IPS-20b (cell line): ENCODE results near the gene CFAP54.

ENCODE experiments used
- H3K27ac ChIP-seq: one replicate; pipeline ENCODE4 v1.5.1; 2013; ENCODE audit warnings: low read length
- H3K27me3 ChIP-seq: 2 replicates; pipeline ENCODE4 v1.6.1; 2013; ENCODE audit warnings: mild to moderate bottlenecking, low read length, inconsistent platforms; ENCODE audit not compliant: insufficient read depth
- H3K36me3 ChIP-seq: 2 replicates; pipeline ENCODE4 v1.6.1; 2013; ENCODE audit warnings: low read depth, mild to moderate bottlenecking, inconsistent platforms, low read length, moderate library complexity; ENCODE audit not compliant: insufficient read depth
- H3K4me1 ChIP-seq: 2 replicates; pipeline ENCODE4 v1.6.1; 2013; ENCODE audit warnings: mild to moderate bottlenecking, control low read depth, inconsistent platforms, low read length, moderate library complexity; ENCODE audit not compliant: insufficient read depth
- H3K4me3 ChIP-seq: 2 replicates; pipeline ENCODE4 v1.5.1; 2013; ENCODE audit warnings: mild to moderate bottlenecking, low read length, inconsistent platforms
- H3K9ac ChIP-seq: 2 replicates; pipeline ENCODE4 v1.6.1; 2013; ENCODE audit warnings: low read depth, mild to moderate bottlenecking, inconsistent platforms, low read length, moderate library complexity
- H3K9me3 ChIP-seq: 2 replicates; pipeline ENCODE4 v1.6.1; 2013; ENCODE audit warnings: mild to moderate bottlenecking, low read depth, low read length, inconsistent platforms; ENCODE audit not compliant: insufficient read depth

The CFAP54 gene

GRCh38 chr12:96812153-96812552 is 322.8 kb downstream of the CFAP54 start:
- no peak overlapping the region for H3K9ac ChIP-seq

GRCh38 chr12:96814200-96814599 is 324.8 kb downstream of the CFAP54 start:
- H3K9ac ChIP-seq, result no peak overlapping the region
- H3K36me3 ChIP-seq, result no peaks in the 10 kb centered on the region
- no peak overlapping the region for H3K4me3 ChIP-seq
- H3K27ac ChIP-seq, result no peak overlapping the region
- 0 out of 2 replicates have a peak, but pooled peaks cover 5% of the 10 kb centered on the region for H3K9me3 ChIP-seq
- H3K27me3 ChIP-seq, result no peaks in the 10 kb centered on the region
- H3K4me1 ChIP-seq, result 0 out of 2 replicates have a peak, but pooled peaks cover 7% of the 10 kb centered on the region

More at GRCh38 chr12:96812153-96812552, 322.8 kb downstream of the CFAP54 start:
- Histone ChIP-seq H3K27ac (no peak overlapping the region), H3K4me1 (0 out of 2 replicates have a peak, but pooled peaks cover 7% of the 10 kb centered on the region), H3K36me3 (no peaks in the 10 kb centered on the region), H3K4me3 (no peak overlapping the region), H3K27me3 (no peaks in the 10 kb centered on the region), H3K9me3 (no peaks in the 10 kb centered on the region)

DNA sequence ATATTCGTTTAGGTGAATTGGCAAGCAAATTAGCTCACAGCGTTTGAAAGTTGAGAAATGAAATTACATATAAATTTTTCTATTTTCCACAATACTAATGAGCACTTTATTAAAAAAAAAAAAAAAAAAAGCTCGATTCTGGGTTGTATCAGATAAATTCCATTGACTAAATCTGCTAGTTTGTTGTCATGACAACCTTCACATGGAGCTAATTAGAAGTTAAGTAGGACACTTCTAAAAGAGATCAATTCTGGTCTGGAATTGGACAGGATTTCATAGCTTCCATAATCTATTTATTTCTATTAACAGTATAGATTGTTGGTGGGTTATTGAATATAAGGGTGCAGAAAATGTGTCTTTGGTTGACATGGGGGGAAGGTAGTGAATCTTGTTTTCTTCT is 332.2 kb downstream of the CFAP54 start:
- H3K27me3 ChIP-seq, result no peaks in the 10 kb centered on the region
- H3K4me1 ChIP-seq, result no peaks in the 10 kb centered on the region
- H3K4me3 ChIP-seq, result no peak overlapping the region
- H3K9me3 ChIP-seq, result 0 out of 2 replicates have a peak, but pooled peaks cover 6% of the 10 kb centered on the region
- H3K9ac ChIP-seq, result no peak overlapping the region
- H3K27ac ChIP-seq, result no peak overlapping the region
- H3K36me3 ChIP-seq, result no peaks in the 10 kb centered on the region

GRCh38 chr12:96822641-96823040 is 333.3 kb downstream of the CFAP54 start:
- H3K27me3 ChIP-seq, result no peaks in the 10 kb centered on the region
- H3K4me3 ChIP-seq, result no peak overlapping the region
- no peaks in the 10 kb centered on the region for H3K36me3 ChIP-seq
- H3K4me1 ChIP-seq, result no peaks in the 10 kb centered on the region
- 0 out of 2 replicates have a peak, but pooled peaks cover 6% of the 10 kb centered on the region for H3K9me3 ChIP-seq
- H3K9ac ChIP-seq, result no peak overlapping the region
- no peak overlapping the region for H3K27ac ChIP-seq

DNA sequence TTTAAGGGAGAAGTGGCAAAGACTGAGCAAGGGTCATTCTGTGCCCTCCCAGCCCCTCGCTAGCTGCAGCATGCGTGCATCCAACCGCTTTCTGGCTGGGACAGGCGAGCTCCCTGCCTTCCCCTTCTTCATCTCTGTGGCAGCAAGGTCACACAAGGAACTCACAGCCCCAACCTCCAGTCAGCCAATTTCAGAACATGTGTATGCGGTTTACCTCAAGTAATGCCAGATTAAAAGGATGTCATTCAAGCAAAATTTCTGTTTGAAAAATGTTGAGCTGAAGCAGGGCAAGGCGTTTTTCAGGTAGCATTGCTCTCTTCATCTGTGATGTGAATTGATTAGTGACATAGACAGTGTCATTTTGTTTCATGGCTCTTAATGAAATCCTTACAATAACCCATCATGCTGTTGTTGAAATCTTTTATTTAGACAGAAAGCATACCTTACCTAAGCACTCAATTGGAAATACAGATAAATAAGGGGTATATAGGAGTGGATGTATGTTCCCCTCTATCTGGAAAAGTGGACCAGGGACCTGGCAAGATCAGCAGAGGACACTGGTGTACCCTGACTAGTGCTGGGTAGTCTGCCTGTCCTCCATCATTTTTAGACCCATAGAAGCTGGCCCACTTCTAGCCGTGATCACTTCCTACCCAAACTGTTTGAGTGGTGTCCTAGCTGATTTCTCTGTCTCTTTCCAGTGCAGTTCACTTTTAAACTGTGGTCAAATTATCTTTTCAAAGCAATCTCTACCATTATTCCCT is 334.9 kb downstream of the CFAP54 start:
- Histone ChIP-seq H3K27ac (no peak overlapping the region), H3K4me1 (no peaks in the 10 kb centered on the region), H3K4me3 (no peak overlapping the region), H3K9ac (no peak overlapping the region), H3K27me3 (no peaks in the 10 kb centered on the region), H3K9me3 (0 out of 2 replicates have a peak, but pooled peaks cover under 1% of the 10 kb centered on the region), H3K36me3 (no peaks in the 10 kb centered on the region)

DNA sequence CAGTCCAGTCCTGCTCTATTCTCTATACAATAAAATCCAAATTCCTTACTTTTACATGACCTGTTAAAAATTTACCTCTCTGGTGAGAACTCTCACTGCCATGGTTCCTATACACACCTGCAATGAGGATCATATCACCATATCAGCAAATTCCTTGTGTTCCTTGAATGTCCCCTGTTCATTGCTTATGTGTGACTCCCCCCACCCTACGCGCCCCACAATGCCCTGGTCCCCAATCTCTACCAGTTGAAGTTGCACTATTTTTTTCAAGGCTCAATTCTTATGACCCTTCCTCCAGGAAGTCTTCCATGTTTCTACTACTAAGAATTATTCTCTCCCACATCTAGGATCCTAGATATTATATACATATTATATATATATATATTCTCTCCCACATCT is 335.5 kb downstream of the CFAP54 start:
- Histone ChIP-seq H3K9ac (no peak overlapping the region), H3K9me3 (no peaks in the 10 kb centered on the region), H3K27ac (no peak overlapping the region), H3K36me3 (no peaks in the 10 kb centered on the region), H3K4me1 (no peaks in the 10 kb centered on the region), H3K27me3 (no peaks in the 10 kb centered on the region), H3K4me3 (no peak overlapping the region)

DNA sequence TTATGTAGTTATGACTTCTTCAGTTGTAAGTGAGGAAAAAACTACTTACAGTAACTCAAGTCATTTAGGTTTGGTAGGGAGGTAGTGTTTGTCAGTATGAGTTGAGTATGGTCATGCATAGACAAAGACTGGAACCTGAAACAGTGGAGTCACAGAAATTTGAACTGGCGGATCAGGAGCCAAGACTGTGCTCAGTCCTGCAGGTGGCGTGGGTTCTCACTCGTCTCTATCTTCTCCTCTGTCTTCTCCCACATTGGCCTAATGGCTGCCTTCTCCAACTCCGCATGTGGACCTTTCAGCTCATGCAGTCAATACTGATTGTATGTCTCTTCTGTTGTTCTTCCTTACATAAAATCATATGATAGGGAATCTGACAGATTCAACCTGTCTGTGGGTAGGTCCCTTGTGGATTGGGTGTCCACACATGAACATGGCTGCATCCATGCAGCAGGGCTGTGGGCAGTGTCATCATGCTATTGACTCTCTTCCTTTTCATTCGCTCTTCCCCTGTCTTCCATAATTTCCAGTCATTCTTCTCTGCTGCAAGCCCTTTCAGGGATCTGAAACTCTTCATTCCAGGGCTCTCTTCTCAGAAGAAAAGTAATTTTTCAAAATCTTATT is 338.9 kb downstream of the CFAP54 start:
- no peaks in the 10 kb centered on the region for H3K4me1 ChIP-seq
- H3K36me3 ChIP-seq, result no peaks in the 10 kb centered on the region
- H3K4me3 ChIP-seq, result no peak overlapping the region
- no peaks in the 10 kb centered on the region for H3K27me3 ChIP-seq
- no peak overlapping the region for H3K9ac ChIP-seq
- no peaks in the 10 kb centered on the region for H3K9me3 ChIP-seq
- H3K27ac ChIP-seq, result no peak overlapping the region

- Histone ChIP-seq H3K9ac (no peak overlapping the region), H3K27ac (no peak overlapping the region), H3K4me3 (no peak overlapping the region), H3K36me3 (no peaks in the 10 kb centered on the region), H3K9me3 (no peaks in the 10 kb centered on the region), H3K4me1 (no peaks in the 10 kb centered on the region), H3K27me3 (no peaks in the 10 kb centered on the region)
These were observed 340.0 kb downstream of the CFAP54 start for GRCh38 chr12:96829354-96829753.

- H3K4me1 ChIP-seq, result no peaks in the 10 kb centered on the region
- no peak overlapping the region for H3K27ac ChIP-seq
- no peaks in the 10 kb centered on the region for H3K36me3 ChIP-seq
- H3K27me3 ChIP-seq, result no peaks in the 10 kb centered on the region
- H3K4me3 ChIP-seq, result no peak overlapping the region
- no peaks in the 10 kb centered on the region for H3K9me3 ChIP-seq
- H3K9ac ChIP-seq, result no peak overlapping the region
These were observed 342.0 kb downstream of the CFAP54 start for GRCh38 chr12:96831346-96831745.

DNA sequence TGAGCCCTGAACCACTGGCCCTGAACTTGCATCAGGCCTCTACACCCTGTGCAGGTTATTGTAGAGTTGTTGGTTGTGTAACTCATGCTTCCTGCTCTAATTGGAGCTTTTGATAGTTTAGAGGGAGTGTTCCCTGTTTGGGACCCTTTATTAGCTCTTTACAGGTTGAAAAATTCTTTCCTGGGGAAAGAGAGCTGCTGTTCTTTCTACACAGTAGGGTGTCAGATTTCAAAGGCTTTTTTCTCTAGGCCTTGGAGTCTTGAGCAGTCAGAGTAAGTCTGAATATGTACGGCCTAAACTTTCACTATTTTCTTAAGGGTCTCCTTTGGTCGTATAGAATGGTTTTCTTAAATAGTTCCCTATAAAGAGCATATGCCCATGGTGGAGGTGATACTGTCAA is 356.9 kb downstream of the CFAP54 start:
- H3K9ac ChIP-seq, result no peak overlapping the region
- no peaks in the 10 kb centered on the region for H3K36me3 ChIP-seq
- peak overlapping the region; percentile 31 for H3K4me3 ChIP-seq
- peaks cover 9% of the 10 kb centered on the region; the same call in 1 of the 2 replicates for H3K4me1 ChIP-seq
- no peaks in the 10 kb centered on the region for H3K9me3 ChIP-seq
- H3K27me3 ChIP-seq, result no peaks in the 10 kb centered on the region
- no peak overlapping the region for H3K27ac ChIP-seq

GRCh38 chr12:96850676-96851075 is 361.3 kb downstream of the CFAP54 start:
- H3K27me3 ChIP-seq, result no peaks in the 10 kb centered on the region
- H3K36me3 ChIP-seq, result no peaks in the 10 kb centered on the region
- no peak overlapping the region for H3K27ac ChIP-seq
- H3K4me1 ChIP-seq, result peaks cover 9% of the 10 kb centered on the region; the same call in 1 of the 2 replicates
- no peak overlapping the region for H3K4me3 ChIP-seq
- H3K9me3 ChIP-seq, result no peaks in the 10 kb centered on the region
- no peak overlapping the region for H3K9ac ChIP-seq

DNA sequence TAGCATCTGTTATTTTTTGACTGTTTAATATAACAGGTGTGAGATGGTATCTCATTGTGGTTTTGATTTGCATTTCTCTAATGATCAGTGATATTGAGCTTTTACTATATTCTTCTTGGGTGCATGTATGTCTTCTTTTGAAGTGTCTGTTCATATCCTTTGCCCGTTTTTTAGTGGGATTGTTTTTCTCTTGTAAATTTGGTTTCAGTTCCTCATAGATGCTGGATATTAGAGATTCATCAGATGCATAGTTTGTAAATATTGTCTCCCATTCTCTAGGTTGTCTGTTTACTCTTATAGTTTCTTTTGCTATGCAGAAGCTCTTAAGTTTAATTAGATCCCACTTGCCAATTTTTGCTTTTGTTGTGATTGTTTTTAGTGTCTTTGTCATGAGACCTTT is 368.8 kb downstream of the CFAP54 start:
- H3K4me1 ChIP-seq, result peaks cover 7% of the 10 kb centered on the region; the same call in 1 of the 2 replicates
- H3K27me3 ChIP-seq, result no peaks in the 10 kb centered on the region
- peaks cover 3% of the 10 kb centered on the region; the same call in 1 of the 2 replicates for H3K9me3 ChIP-seq
- no peak overlapping the region for H3K4me3 ChIP-seq
- no peak overlapping the region for H3K27ac ChIP-seq
- no peaks in the 10 kb centered on the region for H3K36me3 ChIP-seq
- no peak overlapping the region for H3K9ac ChIP-seq
